K562 (cell line): ENCODE results near the gene LRRC8C. TPM values are rescaled to one million over a fixed set of nuclear protein-coding genes. Genes with fewer than 3 reads are reported as not detected.
A peak's percentile ranks its signal among the peaks of the same experiment; 100 is the strongest.

Source experiments
- ATAC-seq: fragments of 200-7000 bp; cut with Tn5 transposase; 3 replicates; pipeline ENCODE4 v1.9.1; 2020; ENCODE audit warnings: moderate library complexity
- BruUV-seq: library from RNA; stranded (reverse); fragments of 400-500 nt; replicated peaks from 2 replicates; lab custom pipeline; 2021; lab: Mats Ljungman, UMichigan
- CTCF ChIA-PET: fragments of 300-600 bp; formaldehyde crosslinking; extraction: SDS; loops from one replicate; lab custom pipeline; 2021; ENCODE audit warnings: low intra/inter-chr PET ratio; lab: Yijun Ruan, JAX
- POLR2A ChIA-PET: fragments of 300-600, 350-650 bp; sonication (Branson Sonifier 250); formaldehyde crosslinking; extraction: SDS; loops from one replicate; lab custom pipeline; 2021; ENCODE audit warnings: antibody characterized with exemption, inconsistent platforms; lab: Yijun Ruan, JAX
- DNase-seq, 4 experiments: peaks; one replicate each; pipeline versions ENCODE4 v3.0.0 to v3.0.0-alpha.2; 2011 to 2018; ENCODE audit warnings: low spot score in 3 of 4, mixed read lengths in 3 of 4; ENCODE audit errors: extremely low read depth in 1 of 4
- FAIRE-seq: peaks from 2 replicates; lab custom pipeline; 2011; peaks lifted over from hg19 to GRCh38; lab: Jason Lieb, UNC
- H2AFZ ChIP-seq: 2 replicates; pipeline ENCODE4 v1.6.0; 2011; ENCODE audit warnings: low read depth, low read length, control low read depth, inconsistent platforms
- H3K27ac ChIP-seq: fragments of 200-600 bp; 3 replicates; pipeline ENCODE4 v1.8.0; 2011; ENCODE audit warnings: low read depth, mild to moderate bottlenecking, control low read depth, inconsistent platforms, low read length, moderate library complexity, mixed read lengths; ENCODE audit errors: extremely low read depth
- H3K27me3 ChIP-seq, 2 experiments: fragments of 300-600 bp in 1 of 2; 2 replicates in 1 of 2; 3 replicates in 1 of 2; pipeline versions ENCODE4 v1.6.0 to v1.8.0; 2011; ENCODE audit warnings: inconsistent platforms in 2 of 2, low read length in 2 of 2, mild to moderate bottlenecking in 1 of 2, mixed read lengths in 1 of 2, moderate library complexity in 1 of 2; ENCODE audit not compliant: control insufficient read depth in 2 of 2, insufficient read depth in 2 of 2
- H3K36me3 ChIP-seq: fragments of 300-600 bp; 3 replicates; pipeline ENCODE4 v1.8.0; 2011; ENCODE audit warnings: mild to moderate bottlenecking, low read length, inconsistent platforms; ENCODE audit not compliant: control insufficient read depth, insufficient read depth
- H3K4me1 ChIP-seq, 2 experiments: fragments of 200-600 bp in 1 of 2; replicated peaks in 1 of 2; 2 replicates in 1 of 2; 3 replicates in 1 of 2; pipeline versions ENCODE4 v1.5.1 to v1.8.0; 2011; ENCODE audit warnings: inconsistent platforms in 2 of 2, low read length in 2 of 2, mild to moderate bottlenecking in 1 of 2, mixed read lengths in 1 of 2, moderate library complexity in 1 of 2; ENCODE audit not compliant: control insufficient read depth in 2 of 2, insufficient read depth in 2 of 2
- H3K4me2 ChIP-seq: 2 replicates; pipeline ENCODE4 v1.6.1; 2011; ENCODE audit warnings: low read length, control low read depth, inconsistent platforms, mixed read lengths; ENCODE audit not compliant: insufficient read depth
- H3K4me3 ChIP-seq: fragments of 200-600 bp; sonication (generic), shearing (Covaris generic); 2 replicates; pipeline ENCODE4 v1.5.1; 2016; ENCODE audit warnings: control low read depth, inconsistent platforms
- H3K79me2 ChIP-seq: fragments of 200-600 bp; 3 replicates; pipeline ENCODE4 v1.8.0; 2011; ENCODE audit warnings: low read length, inconsistent platforms; ENCODE audit not compliant: control insufficient read depth, insufficient read depth
- H3K9ac ChIP-seq, 2 experiments: 2 replicates each; pipeline versions ENCODE4 v1.6.0 to v1.6.1; 2011; ENCODE audit warnings: low read depth in 2 of 2, low read length in 2 of 2, control low read depth in 1 of 2, inconsistent platforms in 1 of 2, mild to moderate bottlenecking in 1 of 2, mixed read lengths in 1 of 2; ENCODE audit not compliant: insufficient read depth in 1 of 2
- H3K9me1 ChIP-seq: one replicate; pipeline ENCODE4 v1.6.0; 2011; ENCODE audit warnings: inconsistent platforms, mild to moderate bottlenecking, low read length, moderate library complexity; ENCODE audit not compliant: control insufficient read depth, insufficient read depth
- H3K9me3 ChIP-seq: replicated peaks from 2 replicates; pipeline ENCODE4 v1.5.1; 2011; ENCODE audit warnings: low read depth, low read length, inconsistent platforms; ENCODE audit not compliant: control insufficient read depth, insufficient read depth
- H4K20me1 ChIP-seq: replicated peaks from 2 replicates; pipeline ENCODE4 v1.6.1; 2011; ENCODE audit warnings: low read length, inconsistent platforms, mixed read lengths; ENCODE audit not compliant: control insufficient read depth, insufficient read depth
- CBX8 ChIP-seq: fragments of 200-600 bp; sonication (generic); IDR thresholded peaks from 2 replicates; pipeline ENCODE4 v1.6.1; 2012; ENCODE audit warnings: borderline replicate concordance, mixed run types, low read depth, mild to moderate bottlenecking, moderate library complexity, mixed read lengths, low read length, control low read depth, inconsistent platforms; ENCODE audit not compliant: poor library complexity, severe bottlenecking; ENCODE audit errors: extremely low read depth
- CCNT2 ChIP-seq: IDR thresholded peaks from 2 replicates; pipeline ENCODE4 v1.6.1; 2011; ENCODE audit warnings: borderline replicate concordance, low read depth, mild to moderate bottlenecking, moderate library complexity, mixed read lengths, low read length; ENCODE audit not compliant: insufficient read length; ENCODE audit errors: extremely low read depth
- DPF2 ChIP-seq: fragments of 450-650 bp; IDR thresholded peaks from 2 replicates; pipeline ENCODE4 v1.6.1; 2016
- FOXA3 ChIP-seq, 2 experiments: fragments of 450-650 bp in 1 of 2; sonication (generic) in 1 of 2; formaldehyde crosslinking; IDR thresholded peaks in 1 of 2; conservative IDR thresholded peaks in 1 of 2; 2 replicates each; pipeline versions ENCODE4 v1.4.0 to v1.8.0; 2020 to 2022; ENCODE audit warnings: mild to moderate bottlenecking in 2 of 2, missing genetic modification reagents in 1 of 2
- FOXK2 ChIP-seq, 2 experiments: fragments of 450-650 bp; IDR thresholded peaks in 1 of 2; conservative IDR thresholded peaks in 1 of 2; 2 replicates each; pipeline ENCODE4 v1.6.1; 2016; ENCODE audit warnings: low read depth in 2 of 2, mild to moderate bottlenecking in 1 of 2
- LEF1 ChIP-seq: fragments of 450-650 bp; IDR thresholded peaks from 2 replicates; pipeline ENCODE4 v1.6.1; 2016; ENCODE audit warnings: mild to moderate bottlenecking
- MEF2D ChIP-seq: conservative IDR thresholded peaks from 2 replicates; pipeline ENCODE4 v1.6.1; 2016; ENCODE audit warnings: low read depth, missing genetic modification characterization, missing compliant biosample characterization
- MYBL2 ChIP-seq, 2 experiments: fragments of 450-650 bp in 1 of 2; sonication (generic) in 1 of 2; formaldehyde crosslinking in 1 of 2; IDR thresholded peaks; 2 replicates each; pipeline versions ENCODE4 v1.6.1 to v1.8.1; 2017 to 2022; ENCODE audit warnings: borderline replicate concordance in 1 of 2, inconsistent platforms in 1 of 2, low read depth in 1 of 2, mild to moderate bottlenecking in 1 of 2, missing genetic modification reagents in 1 of 2, moderate library complexity in 1 of 2
- POLR3A ChIP-seq: IDR thresholded peaks from 2 replicates; pipeline ENCODE4 v1.6.1; 2011; ENCODE audit warnings: borderline replicate concordance, mild to moderate bottlenecking, moderate library complexity; ENCODE audit not compliant: insufficient read length, insufficient read depth; ENCODE audit errors: extremely low read depth
- SMAD1 ChIP-seq: fragments of 150-350 bp; IDR thresholded peaks from 2 replicates; pipeline ENCODE4 v1.6.1; 2014; ENCODE audit warnings: low read length, low read depth; ENCODE audit not compliant: partially characterized antibody
- SMC3 ChIP-seq: conservative IDR thresholded peaks from 2 replicates; pipeline ENCODE4 v1.6.1; 2011; ENCODE audit warnings: low read depth, low read length, improper control_type of control experiment; ENCODE audit not compliant: insufficient read depth
- SPI1 ChIP-seq: IDR thresholded peaks from 2 replicates; pipeline ENCODE4 v1.6.1; 2011; ENCODE audit warnings: low read depth, low read length, control low read depth, borderline replicate concordance
- STAT5A ChIP-seq: IDR thresholded peaks from 2 replicates; pipeline ENCODE4 v1.6.1; 2012; ENCODE audit warnings: low read length, inconsistent platforms, borderline replicate concordance
- ZKSCAN8 ChIP-seq: fragments of 200-800 bp; sonication (Bioruptor generic); IDR thresholded peaks from 2 replicates; pipeline ENCODE4 v1.6.1; 2016; ENCODE audit warnings: missing genetic modification characterization, missing compliant biosample characterization
- ZNF354B ChIP-seq: fragments of 250-450 bp; sonication (Bioruptor Pico); IDR thresholded peaks from 2 replicates; pipeline ENCODE4 v1.4.0; 2020
- WGBS: fragments of 100-300 bp; shearing (Covaris generic); methylation state at CpG from one replicate; pipeline ENCODE4 v1.1.6; 2016; ENCODE audit warnings: low coverage, mixed read lengths; ENCODE audit not compliant: insufficient coverage; ENCODE audit errors: missing lambda C conversion rate; 5-methylcytosine and 5-hydroxymethylcytosine counted together
- in situ Hi-C: fragments of 300-500 bp; cut with MboI; formaldehyde crosslinking; loops from 4 replicates; pipeline ENCODE4 v1.15.0; 2018; ENCODE audit warnings: inconsistent platforms, mixed read lengths
- intact Hi-C: fragments of 100-400 bp; cut with micrococcal nuclease; formaldehyde crosslinking; loops from 2 replicates; pipeline ENCODE4 v1.14.2; 2022
- polyA plus RNA-seq, 8 experiments: library from polyadenylated mRNA; depleted of rRNA in 4 of 8; stranded (reverse) in 5 of 8; unstranded in 3 of 8; fragments of >200 nt; fragmentation: Nextera tagmentation in 2 of 8; fragmentation: Illumina TruSeq in 1 of 8; extraction: Ambion mirVana in 2 of 8; extraction: Trizol in 1 of 8; gene quantifications; 2 replicates each; pipeline versions ENCODE4 v1.2.1 to v1.2.3, GENCODE V29; 2011 to 2014; ENCODE audit warnings: inconsistent platforms in 1 of 8, missing spikeins in 1 of 8
- total RNA-seq, 7 experiments: library from RNA; depleted of rRNA in 6 of 7; stranded (reverse); fragments of >200 nt in 6 of 7; fragmentation: Illumina TruSeq in 2 of 7; extraction: Trizol in 2 of 7; gene quantifications; 2 replicates each; pipeline versions ENCODE4 v1.2.1 to v1.2.3, GENCODE V29; 2011 to 2021; ENCODE audit warnings: low replicate concordance in 1 of 7
- TF ChIP-seq, protein P1 (sequence below): fragments of 150-350 bp; IDR thresholded peaks from 2 replicates; pipeline ENCODE4 v1.6.1; 2014; ENCODE audit warnings: low read depth, mild to moderate bottlenecking, low read length, borderline replicate concordance

LRRC8C gene
- total and polyA plus RNA-seq, 9 of the 15 experiments (the other 6 are each of a cell fraction or from before 2014, with no cell fraction given) = 1.00 to 12.5 (median 4.5) TPM

DNA sequence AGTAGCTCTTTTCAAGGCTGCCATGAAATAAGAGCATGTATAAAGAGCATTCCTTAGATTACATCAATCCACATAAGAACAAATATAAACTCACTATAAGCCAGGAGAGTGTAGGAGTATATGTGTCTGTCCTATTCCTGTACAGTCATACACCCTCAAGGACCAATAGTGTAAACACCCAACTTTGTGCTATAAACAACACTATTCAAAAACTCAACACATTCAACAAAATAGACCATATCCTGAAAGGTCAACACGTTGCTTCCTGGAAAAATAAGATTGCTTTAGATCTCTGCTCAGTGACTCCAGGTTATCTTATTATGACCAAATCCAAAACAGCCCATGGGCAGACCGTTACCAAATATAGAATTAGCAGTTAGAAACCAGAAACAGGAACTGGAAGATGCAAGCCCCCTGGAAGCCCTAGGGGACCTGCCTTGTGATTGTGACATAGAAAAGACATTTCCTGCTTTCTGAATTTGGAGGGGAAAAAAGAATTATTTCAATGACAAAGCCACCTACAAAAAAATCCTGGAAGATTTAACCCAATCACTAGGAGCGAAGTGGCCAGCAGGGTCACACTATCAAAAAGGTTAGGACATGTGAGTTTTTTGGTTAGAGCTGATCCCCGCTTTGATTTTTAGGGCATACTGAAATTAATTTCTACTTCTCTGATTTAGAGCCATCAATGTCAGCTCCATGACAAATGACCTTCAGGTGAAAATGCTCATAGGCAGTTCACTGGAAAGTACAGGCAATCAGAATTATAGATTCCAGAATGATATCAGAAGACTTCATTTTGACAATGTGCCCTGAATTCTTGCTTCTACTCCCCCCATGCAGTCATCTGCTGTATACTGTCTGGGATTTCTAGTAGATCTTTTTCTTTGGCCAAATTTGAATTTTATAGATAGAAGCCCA is 59.9 kb downstream of the LRRC8C start:
- no peak overlapping the region for H3K4me3 ChIP-seq
- no peak for FAIRE-seq
- WGBS = 19% methylated on average over 4 of the region's 4 CpGs
- H3K9ac ChIP-seq = no peak overlapping the region
- H4K20me1 ChIP-seq = no peaks in the 10 kb centered on the region
- ChIA-PET POLR2A (interaction anchor here (0.7 to 1.6 kb wide), 2 partner anchors 28 to 888 kb away, joined by 4 to 5 read pairs; no protein-coding TSS in a partner anchor), CTCF (no interaction called here)
- no peaks in the 10 kb centered on the region for H3K79me2 ChIP-seq
- ATAC-seq = peak; percentile 69
- no peaks in the 10 kb centered on the region for H3K27me3 ChIP-seq
- peaks cover 0 to 13% of the 10 kb centered on the region in 2 experiments; a peak in 4 of 5 replicates for H3K4me1 ChIP-seq
- no peaks in the 10 kb centered on the region; the same call in 1 of the 3 replicates for H3K36me3 ChIP-seq
- DNase-seq = peak in 1 of 4 experiments; percentile 28
- no peaks in the 10 kb centered on the region for H3K9me3 ChIP-seq
- H2AFZ ChIP-seq = no peak overlapping the region
- H3K4me2 ChIP-seq = no peak overlapping the region
- H3K27ac ChIP-seq = peak overlapping the region; percentile 30; the same call in 1 of the 3 replicates
- in situ Hi-C loops (no loop called here), intact Hi-C loops (no loop called here)
- H3K9me1 ChIP-seq = no peaks in the 10 kb centered on the region
- no TSS peak for BruUV-seq
- TF ChIP-seq LEF1 (peak; percentile 46; the same call in 1 of the 2 replicates), FOXA3 (CRISPR knock-in tag; conservative IDR thresholded peaks at IDR 0.05 in 1 of 2, IDR thresholded peaks at IDR 0.05 in 1 of 2) (peak in 1 of 2 experiments; percentile 93; a peak in 2 of 4 replicates), MYBL2 (IDR thresholded peaks at IDR 0.05; ENCODE audit: low read depth) (peak; percentile 31; the same call in 1 of the 2 replicates), MYBL2 (CRISPR knock-in tag; IDR thresholded peaks at IDR 0.05; ENCODE audit: borderline replicate concordance) (no peak), CCNT2 (no peak), ZNF354B (no peak), POLR3A (no peak), SMAD1 (no peak), DPF2 (peak; percentile 33; the same call in 1 of the 2 replicates), ZKSCAN8 (no peak), FOXK2 (conservative IDR thresholded peaks at IDR 0.05 in 1 of 2, IDR thresholded peaks at IDR 0.05 in 1 of 2; ENCODE audit: low read depth in 2 of 2) (peak; percentile 65 to 76; a peak in 2 of 4 replicates), STAT5A (peak; percentile 49), SMC3 (no peak), CBX8 (no peak), SPI1 (peak; percentile 94), MEF2D (tag) (peak; percentile 96)
- TF ChIP-seq, protein P1, sequence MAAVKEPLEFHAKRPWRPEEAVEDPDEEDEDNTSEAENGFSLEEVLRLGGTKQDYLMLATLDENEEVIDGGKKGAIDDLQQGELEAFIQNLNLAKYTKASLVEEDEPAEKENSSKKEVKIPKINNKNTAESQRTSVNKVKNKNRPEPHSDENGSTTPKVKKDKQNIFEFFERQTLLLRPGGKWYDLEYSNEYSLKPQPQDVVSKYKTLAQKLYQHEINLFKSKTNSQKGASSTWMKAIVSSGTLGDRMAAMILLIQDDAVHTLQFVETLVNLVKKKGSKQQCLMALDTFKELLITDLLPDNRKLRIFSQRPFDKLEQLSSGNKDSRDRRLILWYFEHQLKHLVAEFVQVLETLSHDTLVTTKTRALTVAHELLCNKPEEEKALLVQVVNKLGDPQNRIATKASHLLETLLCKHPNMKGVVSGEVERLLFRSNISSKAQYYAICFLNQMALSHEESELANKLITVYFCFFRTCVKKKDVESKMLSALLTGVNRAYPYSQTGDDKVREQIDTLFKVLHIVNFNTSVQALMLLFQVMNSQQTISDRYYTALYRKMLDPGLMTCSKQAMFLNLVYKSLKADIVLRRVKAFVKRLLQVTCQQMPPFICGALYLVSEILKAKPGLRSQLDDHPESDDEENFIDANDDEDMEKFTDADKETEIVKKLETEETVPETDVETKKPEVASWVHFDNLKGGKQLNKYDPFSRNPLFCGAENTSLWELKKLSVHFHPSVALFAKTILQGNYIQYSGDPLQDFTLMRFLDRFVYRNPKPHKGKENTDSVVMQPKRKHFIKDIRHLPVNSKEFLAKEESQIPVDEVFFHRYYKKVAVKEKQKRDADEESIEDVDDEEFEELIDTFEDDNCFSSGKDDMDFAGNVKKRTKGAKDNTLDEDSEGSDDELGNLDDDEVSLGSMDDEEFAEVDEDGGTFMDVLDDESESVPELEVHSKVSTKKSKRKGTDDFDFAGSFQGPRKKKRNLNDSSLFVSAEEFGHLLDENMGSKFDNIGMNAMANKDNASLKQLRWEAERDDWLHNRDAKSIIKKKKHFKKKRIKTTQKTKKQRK = no peak
